ENCODE results near the gene PPP3CA. TPM values are rescaled to one million over a fixed set of nuclear protein-coding genes. Genes with fewer than 3 reads are reported as not detected.

The PPP3CA gene
- total and polyA plus RNA-seq, 2 experiments from 2014 or later: 27.0 to 45.2 TPM

- no peak for TF ChIP-seq ZNF462 (CRISPR knock-in tag; IDR thresholded peaks at IDR 0.05)
- no peak for TF ChIP-seq CTCF (conservative IDR thresholded peaks at IDR 0.05; ENCODE audit: low read depth in 2 of 2)
- TF ChIP-seq NANOG (IDR thresholded peaks at IDR 0.05; ENCODE audit: borderline replicate concordance): no peak
- TF ChIP-seq EZH2phosphoT487 (IDR thresholded peaks at IDR 0.05; ENCODE audit: unreplicated experiment): no peak
- TF ChIP-seq, protein P1, sequence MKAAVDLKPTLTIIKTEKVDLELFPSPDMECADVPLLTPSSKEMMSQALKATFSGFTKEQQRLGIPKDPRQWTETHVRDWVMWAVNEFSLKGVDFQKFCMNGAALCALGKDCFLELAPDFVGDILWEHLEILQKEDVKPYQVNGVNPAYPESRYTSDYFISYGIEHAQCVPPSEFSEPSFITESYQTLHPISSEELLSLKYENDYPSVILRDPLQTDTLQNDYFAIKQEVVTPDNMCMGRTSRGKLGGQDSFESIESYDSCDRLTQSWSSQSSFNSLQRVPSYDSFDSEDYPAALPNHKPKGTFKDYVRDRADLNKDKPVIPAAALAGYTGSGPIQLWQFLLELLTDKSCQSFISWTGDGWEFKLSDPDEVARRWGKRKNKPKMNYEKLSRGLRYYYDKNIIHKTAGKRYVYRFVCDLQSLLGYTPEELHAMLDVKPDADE (IDR thresholded peaks at IDR 0.05): no peak
- TF ChIP-seq STAT1 (IDR thresholded peaks at IDR 0.05; ENCODE audit: unreplicated experiment): no peak
- no peak for TF ChIP-seq ZNF114 (CRISPR knock-in tag; IDR thresholded peaks at IDR 0.05)
- no peak for TF ChIP-seq POLR2AphosphoS5 (IDR thresholded peaks at IDR 0.05; ENCODE audit: low read depth)
- TF ChIP-seq EZH2 (IDR thresholded peaks at IDR 0.05; ENCODE audit: low read depth, unreplicated experiment): no peak
- no peak for TF ChIP-seq JUNB (IDR thresholded peaks at IDR 0.05; ENCODE audit: unreplicated experiment)
Measured at GRCh38 chr4:101205916-101206315, 141.4 kb downstream of the PPP3CA start (continued).
